Neural cell (in vitro differentiated cells): ENCODE results near the gene MYO5C. TPM values are rescaled to one million over a fixed set of nuclear protein-coding genes. Genes with fewer than 3 reads are reported as not detected.

Experiments used
- H2AFZ ChIP-seq: fragments of 200-600, 300-800 bp; sonication (generic), shearing (Covaris generic); 2 replicates; pipeline ENCODE4 v1.6.0; 2014; ENCODE audit warnings: low read depth, mild to moderate bottlenecking, antibody characterized with exemption, low read length, moderate library complexity
- H3F3A ChIP-seq: fragments of 200-600 bp; shearing (Covaris generic); 2 replicates; pipeline ENCODE4 v1.6.1; 2016; ENCODE audit warnings: mild to moderate bottlenecking, moderate library complexity, mixed read lengths, antibody characterized with exemption, low read length; ENCODE audit not compliant: insufficient read depth, poor library complexity, severe bottlenecking
- H3K27ac ChIP-seq: fragments of 200-600, 300-800 bp; sonication (generic), shearing (Covaris generic); 2 replicates; pipeline ENCODE4 v1.5.1; 2014; ENCODE audit warnings: mild to moderate bottlenecking, low read length, moderate library complexity
- H3K27me3 ChIP-seq: fragments of 300-800, 200-600 bp; sonication (generic), shearing (Covaris generic); 2 replicates; pipeline ENCODE4 v1.6.0; 2014; ENCODE audit warnings: mild to moderate bottlenecking, low read depth, low read length, moderate library complexity; ENCODE audit not compliant: insufficient read depth
- H3K36me3 ChIP-seq: fragments of 300-800, 200-600 bp; sonication (generic), shearing (Covaris generic); 2 replicates; pipeline ENCODE4 v1.5.1; 2014; ENCODE audit warnings: mild to moderate bottlenecking, antibody characterized with exemption, low read length, moderate library complexity; ENCODE audit not compliant: insufficient read depth
- H3K4me2 ChIP-seq: fragments of 300-800, 200-600 bp; sonication (generic), shearing (Covaris generic); 2 replicates; pipeline ENCODE4 v1.6.0; 2014; ENCODE audit warnings: mild to moderate bottlenecking, low read length
- H3K4me3 ChIP-seq: fragments of 300-800, 200-600 bp; sonication (generic), shearing (Covaris generic); 2 replicates; pipeline ENCODE4 v1.5.1; 2014; ENCODE audit warnings: mild to moderate bottlenecking, low read length, moderate library complexity
- H3K79me2 ChIP-seq: fragments of 200-600 bp; shearing (Covaris generic); replicated peaks from 2 replicates; pipeline ENCODE4 v1.6.0; 2014; ENCODE audit warnings: mild to moderate bottlenecking, low read length, moderate library complexity; ENCODE audit not compliant: insufficient read depth
- H3K9ac ChIP-seq: fragments of 300-800, 200-600 bp; sonication (generic), shearing (Covaris generic); 2 replicates; pipeline ENCODE4 v1.6.1; 2016; ENCODE audit warnings: mild to moderate bottlenecking, low read length, mixed read lengths
- H3K9me2 ChIP-seq: fragments of 200-600 bp; shearing (Covaris generic); 2 replicates; pipeline ENCODE4 v1.6.1; 2016; ENCODE audit warnings: mild to moderate bottlenecking, low read length, mixed read lengths; ENCODE audit not compliant: insufficient read depth
- H3K9me3 ChIP-seq: fragments of 200-600, 300-800 bp; sonication (generic), shearing (Covaris generic); 2 replicates; pipeline ENCODE4 v1.6.1; 2016; ENCODE audit warnings: mild to moderate bottlenecking, mixed run types, low read length, moderate library complexity, mixed read lengths
- H4K20me1 ChIP-seq: fragments of 200-600 bp; shearing (Covaris generic); 2 replicates; pipeline ENCODE4 v1.6.1; 2016; ENCODE audit warnings: mild to moderate bottlenecking, mixed run types; ENCODE audit not compliant: insufficient read depth
- CTCF ChIP-seq: fragments of 450-650 bp; IDR thresholded peaks from 2 replicates; pipeline ENCODE4 v1.5.1; 2014; ENCODE audit warnings: antibody characterized with exemption, mild to moderate bottlenecking, moderate library complexity; ENCODE audit not compliant: poor library complexity, severe bottlenecking
- EP300 ChIP-seq: fragments of 450-650 bp; conservative IDR thresholded peaks from 2 replicates; pipeline ENCODE4 v1.6.1; 2014; ENCODE audit warnings: antibody characterized with exemption, mild to moderate bottlenecking, moderate library complexity; ENCODE audit not compliant: poor library complexity, severe bottlenecking
- EZH2 ChIP-seq: fragments of 200-600, 300-800 bp; shearing (Covaris generic), sonication (generic); IDR thresholded peaks from 2 replicates; pipeline ENCODE4 v1.6.1; 2014; ENCODE audit warnings: antibody characterized with exemption, low read length, borderline replicate concordance, mild to moderate bottlenecking; ENCODE audit not compliant: insufficient read depth, poor library complexity, severe bottlenecking
- MXI1 ChIP-seq: fragments of 450-650 bp; conservative IDR thresholded peaks from 2 replicates; pipeline ENCODE4 v1.6.1; 2014; ENCODE audit warnings: antibody characterized with exemption, mild to moderate bottlenecking; ENCODE audit not compliant: poor library complexity, severe bottlenecking
- POLR2AphosphoS5 ChIP-seq: IDR thresholded peaks from 2 replicates; pipeline ENCODE4 v1.6.1; 2012
- RAD21 ChIP-seq: fragments of 450-650 bp; conservative IDR thresholded peaks from 2 replicates; pipeline ENCODE4 v1.6.1; 2014; ENCODE audit warnings: antibody characterized with exemption, mild to moderate bottlenecking, moderate library complexity
- REST ChIP-seq: IDR thresholded peaks from 2 replicates; pipeline ENCODE4 v1.6.1; 2012; ENCODE audit warnings: borderline replicate concordance
- SMC3 ChIP-seq: fragments of 450-650 bp; conservative IDR thresholded peaks from 2 replicates; pipeline ENCODE4 v1.6.1; 2014; ENCODE audit warnings: antibody characterized with exemption, mild to moderate bottlenecking, moderate library complexity; ENCODE audit not compliant: poor library complexity
- TAF1 ChIP-seq: IDR thresholded peaks from 2 replicates; pipeline ENCODE4 v1.6.1; 2012; ENCODE audit warnings: low read depth
- polyA plus RNA-seq: library from polyadenylated mRNA; depleted of rRNA; stranded (reverse); fragments of >200 nt; gene quantifications from 2 replicates; pipeline ENCODE4 v1.2.3, GENCODE V29; 2014

Gene MYO5C
- polyA plus RNA-seq, 1 donor from 2014 or later, result 0.77 TPM

- Histone ChIP-seq H3K4me2 (no peak overlapping the region), H3F3A (no peaks in the 10 kb centered on the region), H3K9me2 (no peaks in the 10 kb centered on the region), H3K27me3 (no peaks in the 10 kb centered on the region), H3K79me2 (no peaks in the 10 kb centered on the region), H3K9ac (no peak overlapping the region), H2AFZ (no peak overlapping the region), H4K20me1 (no peaks in the 10 kb centered on the region), H3K4me3 (no peak overlapping the region), H3K36me3 (no peaks in the 10 kb centered on the region), H3K27ac (no peak overlapping the region), H3K9me3 (no peaks in the 10 kb centered on the region)
- no peak for TF ChIP-seq POLR2AphosphoS5
- no peak for TF ChIP-seq SMC3
- TF ChIP-seq MXI1, result no peak
- no peak for TF ChIP-seq CTCF
- no peak for TF ChIP-seq EP300
- no peak for TF ChIP-seq EZH2
These were observed 81.1 kb downstream of the MYO5C start for GRCh38 chr15:52214553-52214952.

- Histone ChIP-seq H3K9me3 (no peaks in the 10 kb centered on the region), H3K36me3 (no peaks in the 10 kb centered on the region), H3F3A (no peaks in the 10 kb centered on the region), H2AFZ (no peak overlapping the region), H3K27me3 (no peaks in the 10 kb centered on the region), H3K4me3 (no peak overlapping the region), H3K9ac (no peak overlapping the region), H4K20me1 (no peaks in the 10 kb centered on the region), H3K4me2 (no peak overlapping the region), H3K9me2 (no peaks in the 10 kb centered on the region), H3K27ac (no peak overlapping the region), H3K79me2 (no peaks in the 10 kb centered on the region)
- TF ChIP-seq SMC3 (no peak), EZH2 (no peak), REST (no peak), EP300 (no peak), RAD21 (no peak), POLR2AphosphoS5 (no peak), TAF1 (no peak)
These were observed 82.4 kb downstream of the MYO5C start for GRCh38 chr15:52213206-52213605.
